Liver (tissue), 9 donors: ENCODE results near the gene CMIP. TPM values are rescaled to one million over a fixed set of nuclear protein-coding genes. Genes with fewer than 3 reads are reported as not detected.

Experiments
- DNase-seq: peaks from one replicate; pipeline ENCODE4 v3.0.0-alpha.2; 2017; ENCODE audit warnings: low spot score
- H3K27ac ChIP-seq, 2 donors: one replicate each; pipeline ENCODE4 v1.7.0; 2013; ENCODE audit warnings: inconsistent platforms in 2 of 2, low read length in 2 of 2, control low read depth in 1 of 2, low read depth in 1 of 2, mild to moderate bottlenecking in 1 of 2
- H3K27me3 ChIP-seq, 4 donors: one replicate each; pipeline versions ENCODE4 v1.6.1 to v1.7.0; 2013; ENCODE audit warnings: low read length in 3 of 4, inconsistent platforms in 1 of 4, mild to moderate bottlenecking in 1 of 4, moderate library complexity in 1 of 4; ENCODE audit not compliant: control insufficient read depth in 4 of 4, insufficient read depth in 4 of 4
- H3K36me3 ChIP-seq, 4 donors: one replicate each; pipeline versions ENCODE4 v1.6.1 to v1.7.0; 2013; ENCODE audit warnings: low read length in 3 of 4, mild to moderate bottlenecking in 3 of 4, low read depth in 1 of 4, moderate library complexity in 1 of 4; ENCODE audit not compliant: control insufficient read depth in 4 of 4, insufficient read depth in 3 of 4
- H3K4me1 ChIP-seq, 4 donors: one replicate each; pipeline versions ENCODE4 v1.6.1 to v1.7.0; 2013; ENCODE audit warnings: low read length in 3 of 4, mild to moderate bottlenecking in 3 of 4, moderate library complexity in 1 of 4; ENCODE audit not compliant: control insufficient read depth in 4 of 4, insufficient read depth in 4 of 4
- H3K4me3 ChIP-seq, 3 donors: one replicate each; pipeline versions ENCODE4 v1.6.1 to v1.7.0; 2013; ENCODE audit warnings: low read length in 3 of 3, control low read depth in 1 of 3, low read depth in 1 of 3, mild to moderate bottlenecking in 1 of 3
- H3K9ac ChIP-seq, 2 donors: one replicate each; pipeline ENCODE4 v1.7.0; 2013; ENCODE audit warnings: low read length in 2 of 2, mild to moderate bottlenecking in 2 of 2, moderate library complexity in 2 of 2, control low read depth in 1 of 2, low read depth in 1 of 2
- H3K9me3 ChIP-seq, 4 donors: one replicate each; pipeline versions ENCODE4 v1.6.1 to v1.7.0; 2013; ENCODE audit warnings: low read length in 3 of 4; ENCODE audit not compliant: control insufficient read depth in 4 of 4
- ATF3 ChIP-seq: IDR thresholded peaks from 2 replicates; pipeline ENCODE4 v1.6.1; 2016; ENCODE audit warnings: antibody characterized with exemption
- CTCF ChIP-seq: fragments of 150-350 bp; IDR thresholded peaks from 2 replicates; pipeline ENCODE4 v1.5.1; 2017; ENCODE audit warnings: improper control_type of control experiment, low read depth, low read length; ENCODE audit not compliant: missing input control
- EGR1 ChIP-seq, 2 donors: IDR thresholded peaks; 2 replicates each; pipeline ENCODE4 v1.6.1; 2016 to 2018; ENCODE audit warnings: antibody characterized with exemption in 2 of 2, low read depth in 2 of 2
- FOXA1 ChIP-seq: IDR thresholded peaks from 2 replicates; pipeline ENCODE4 v1.6.1; 2016; ENCODE audit warnings: antibody characterized with exemption
- GABPA ChIP-seq, 2 donors: IDR thresholded peaks in 1 of 2; conservative IDR thresholded peaks in 1 of 2; 2 replicates each; pipeline ENCODE4 v1.6.1; 2016; ENCODE audit warnings: antibody characterized with exemption in 2 of 2, mild to moderate bottlenecking in 1 of 2, moderate library complexity in 1 of 2
- HNF4A ChIP-seq, 2 donors: conservative IDR thresholded peaks; 2 replicates each; pipeline ENCODE4 v1.6.1; 2016; ENCODE audit warnings: antibody characterized with exemption in 2 of 2, mild to moderate bottlenecking in 2 of 2
- HNF4G ChIP-seq: IDR thresholded peaks from 2 replicates; pipeline ENCODE4 v1.6.1; 2016; ENCODE audit warnings: antibody characterized with exemption
- JUND ChIP-seq, 2 donors: IDR thresholded peaks; 2 replicates each; pipeline ENCODE4 v1.6.1; 2016; ENCODE audit warnings: antibody characterized with exemption in 2 of 2
- NR2F2 ChIP-seq: IDR thresholded peaks from 2 replicates; pipeline ENCODE4 v1.6.1; 2016; ENCODE audit warnings: antibody characterized with exemption
- RAD21 ChIP-seq, 2 donors: IDR thresholded peaks; 2 replicates each; pipeline ENCODE4 v1.6.1; 2016; ENCODE audit warnings: antibody characterized with exemption in 2 of 2, mild to moderate bottlenecking in 2 of 2
- REST ChIP-seq: IDR thresholded peaks from 2 replicates; pipeline ENCODE4 v1.6.1; 2016; ENCODE audit warnings: antibody characterized with exemption, mild to moderate bottlenecking
- RXRA ChIP-seq, 2 donors: IDR thresholded peaks; 2 replicates each; pipeline ENCODE4 v1.6.1; 2017 to 2018; ENCODE audit warnings: antibody characterized with exemption in 2 of 2, mild to moderate bottlenecking in 1 of 2
- SP1 ChIP-seq: IDR thresholded peaks from 2 replicates; pipeline ENCODE4 v1.6.1; 2018; ENCODE audit warnings: antibody characterized with exemption, mild to moderate bottlenecking
- TAF1 ChIP-seq: conservative IDR thresholded peaks from 2 replicates; pipeline ENCODE4 v1.6.1; 2016; ENCODE audit warnings: antibody characterized with exemption, mild to moderate bottlenecking
- YY1 ChIP-seq: IDR thresholded peaks from 2 replicates; pipeline ENCODE4 v1.6.1; 2016; ENCODE audit warnings: antibody characterized with exemption, mild to moderate bottlenecking
- ZBTB33 ChIP-seq: IDR thresholded peaks from 2 replicates; pipeline ENCODE4 v1.6.1; 2016; ENCODE audit warnings: antibody characterized with exemption
- WGBS: extraction: QIAGEN DNeasy Blood & Tissue Kit; methylation state at CpG from one replicate; pipeline ENCODE4 v1.1.7; 2013; 5-methylcytosine and 5-hydroxymethylcytosine counted together
- polyA plus RNA-seq, 2 donors: library from polyadenylated mRNA; stranded (reverse) in 1 of 2; unstranded in 1 of 2; fragments of 200-250 nt in 1 of 2; fragments of >200 nt in 1 of 2; fragmentation: Nextera tagmentation in 1 of 2; extraction: Ambion mirVana in 1 of 2; gene quantifications; one replicate each; pipeline versions ENCODE4 v1.2.1 to v1.2.3, GENCODE V29; 2013 to 2015
- total RNA-seq, 2 donors: library from RNA; depleted of rRNA; stranded (reverse); fragments of >200 nt; gene quantifications; one replicate each; pipeline ENCODE4 v1.2.3, GENCODE V29; 2014
- donor health status: healthy.
- donor health status: healthy.
- donor health status: healthy.
- donor health status: healthy.
- donor health status: healthy.

The CMIP gene
- total and polyA plus RNA-seq, 4 donors: 1.7 to 15.6 (median 10.1) TPM

GRCh38 chr16:81469183-81469677 is 24.6 kb downstream of the CMIP start:
- peaks cover 0 to 4% (median 0%) of the 10 kb centered on the region in 4 donors for H3K36me3 ChIP-seq
- H3K9me3 ChIP-seq: no peaks in the 10 kb centered on the region
- H3K9ac ChIP-seq: peak overlapping the region in 1 of 2 donors; percentile 25
- DNase-seq: no peak
- H3K4me3 ChIP-seq: no peak overlapping the region
- TF ChIP-seq CTCF: no peak
- peak overlapping the region; percentile 11 to 39 for H3K27ac ChIP-seq
- H3K27me3 ChIP-seq: no peaks in the 10 kb centered on the region
- H3K4me1 ChIP-seq: peaks cover 15 to 70% (median 43%) of the 10 kb centered on the region in 4 donors
- 90% methylated on average over 4 of the region's 4 CpGs for WGBS

GRCh38 chr16:81469710-81470535 is 25.3 kb downstream of the CMIP start:
- no peak overlapping the region for H3K4me3 ChIP-seq
- peak overlapping the region in 1 of 2 donors; percentile 8 for H3K9ac ChIP-seq
- H3K27me3 ChIP-seq: no peaks in the 10 kb centered on the region
- H3K4me1 ChIP-seq: peaks cover 15 to 71% (median 44%) of the 10 kb centered on the region in 4 donors
- peak overlapping the region; percentile 39 to 57 for H3K27ac ChIP-seq
- no peak for TF ChIP-seq ZBTB33
- TF ChIP-seq ATF3: no peak
- TF ChIP-seq RAD21 (IDR thresholded peaks at IDR 0.05): no peak
- TF ChIP-seq HNF4A (conservative IDR thresholded peaks at IDR 0.05): no peak
- TF ChIP-seq EGR1 (IDR thresholded peaks at IDR 0.05; ENCODE audit: low read depth in 2 of 2): no peak
- no peak for TF ChIP-seq JUND (IDR thresholded peaks at IDR 0.05)
- no peak for TF ChIP-seq HNF4G
- no peak for TF ChIP-seq NR2F2
- TF ChIP-seq TAF1: no peak
- no peak for TF ChIP-seq RXRA (IDR thresholded peaks at IDR 0.05)
- no peak for TF ChIP-seq REST
- no peak for TF ChIP-seq CTCF
- TF ChIP-seq FOXA1: no peak
- TF ChIP-seq SP1: no peak
- no peak for TF ChIP-seq YY1
- TF ChIP-seq GABPA (IDR thresholded peaks at IDR 0.05 in 1 of 2, conservative IDR thresholded peaks at IDR 0.05 in 1 of 2): no peak
- H3K9me3 ChIP-seq: no peaks in the 10 kb centered on the region
- WGBS: 70% methylated on average over 13 of the region's 13 CpGs
- DNase-seq: no peak
- H3K36me3 ChIP-seq: peaks cover 0 to 4% (median 0%) of the 10 kb centered on the region in 4 donors
